ENCODE results near the gene FER.
"Not testable (repeated sequence)": the region's sequence is repeated elsewhere in the genome, so short reads cannot be mapped to it uniquely, and the experiment has no call there.

Gene FER

GRCh38 chr5:108876451-108876850 is 128.8 kb downstream of the FER start:
- no peak for ATAC-seq (replicated peaks; ENCODE audit: extremely low read depth, poor library complexity, severe bottlenecking)
- no peak overlapping the region for H3K27ac Mint-ChIP-seq (ENCODE audit: low read depth)
- no peaks in the 10 kb centered on the region for H3K36me3 Mint-ChIP-seq (ENCODE audit: insufficient read depth)
- H3K4me1 Mint-ChIP-seq: no peaks in the 10 kb centered on the region
- DNase-seq (ENCODE audit: low spot score in 2 of 2): no peak
- no peaks in the 10 kb centered on the region for H3K9me3 Mint-ChIP-seq
- no peaks in the 10 kb centered on the region for H3K27me3 Mint-ChIP-seq
- H3K4me3 Mint-ChIP-seq: no peak overlapping the region

GRCh38 chr5:108878756-108879155 is 131.1 kb downstream of the FER start:
- Mint-ChIP-seq H3K27me3 (no peaks in the 10 kb centered on the region), H3K36me3 (ENCODE audit: insufficient read depth) (no peaks in the 10 kb centered on the region)

GRCh38 chr5:108881133-108881532 is 133.4 kb downstream of the FER start:
- Mint-ChIP-seq H3K27ac (ENCODE audit: low read depth) (no peak overlapping the region), H3K27me3 (no peaks in the 10 kb centered on the region), H3K36me3 (ENCODE audit: insufficient read depth) (peaks cover 1% of the 10 kb centered on the region), H3K4me1 (no peaks in the 10 kb centered on the region), H3K9me3 (no peaks in the 10 kb centered on the region), H3K4me3 (no peak overlapping the region)
- no peak for ATAC-seq (replicated peaks; ENCODE audit: extremely low read depth, poor library complexity, severe bottlenecking)
- DNase-seq (ENCODE audit: low spot score in 2 of 2): no peak

More at GRCh38 chr5:108878756-108879155, 131.1 kb downstream of the FER start:
- no peak overlapping the region for H3K27ac Mint-ChIP-seq (ENCODE audit: low read depth)
- H3K4me1 Mint-ChIP-seq: no peaks in the 10 kb centered on the region
- no peak overlapping the region for H3K4me3 Mint-ChIP-seq
- ATAC-seq (replicated peaks; ENCODE audit: extremely low read depth, poor library complexity, severe bottlenecking) (no peak), DNase-seq (ENCODE audit: low spot score in 2 of 2) (no peak)
- H3K9me3 Mint-ChIP-seq: no peaks in the 10 kb centered on the region

- DNase-seq (ENCODE audit: low spot score in 2 of 2) (no peak), ATAC-seq (replicated peaks; ENCODE audit: extremely low read depth, poor library complexity, severe bottlenecking) (no peak)
- Mint-ChIP-seq H3K36me3 (ENCODE audit: insufficient read depth) (peaks cover 3% of the 10 kb centered on the region), H3K27ac (ENCODE audit: low read depth) (no peak overlapping the region), H3K4me1 (no peaks in the 10 kb centered on the region), H3K4me3 (no peak overlapping the region), H3K9me3 (no peaks in the 10 kb centered on the region), H3K27me3 (no peaks in the 10 kb centered on the region)
These were observed 137.0 kb downstream of the FER start for GRCh38 chr5:108884736-108885135.

- no peaks in the 10 kb centered on the region for H3K27me3 Mint-ChIP-seq
- no peak overlapping the region for H3K4me3 Mint-ChIP-seq
These were observed 150.6 kb downstream of the FER start for GRCh38 chr5:108898257-108898656.

GRCh38 chr5:108898707-108899106 is 151.0 kb downstream of the FER start:
- H3K9me3 Mint-ChIP-seq: no peaks in the 10 kb centered on the region
- no peak overlapping the region for H3K27ac Mint-ChIP-seq (ENCODE audit: low read depth)
- no peak for ATAC-seq (replicated peaks; ENCODE audit: extremely low read depth, poor library complexity, severe bottlenecking)
- DNase-seq (ENCODE audit: low spot score in 2 of 2): no peak
- no peak overlapping the region for H3K4me3 Mint-ChIP-seq
- H3K4me1 Mint-ChIP-seq: peaks cover 6% of the 10 kb centered on the region
- H3K36me3 Mint-ChIP-seq (ENCODE audit: insufficient read depth): no peaks in the 10 kb centered on the region
- no peaks in the 10 kb centered on the region for H3K27me3 Mint-ChIP-seq

More at GRCh38 chr5:108898257-108898656, 150.6 kb downstream of the FER start:
- DNase-seq (ENCODE audit: low spot score in 2 of 2) (no peak), ATAC-seq (replicated peaks; ENCODE audit: extremely low read depth, poor library complexity, severe bottlenecking) (no peak)
- no peaks in the 10 kb centered on the region for H3K9me3 Mint-ChIP-seq
- H3K27ac Mint-ChIP-seq (ENCODE audit: low read depth): no peak overlapping the region
- no peaks in the 10 kb centered on the region for H3K36me3 Mint-ChIP-seq (ENCODE audit: insufficient read depth)
- H3K4me1 Mint-ChIP-seq: peaks cover 6% of the 10 kb centered on the region

- not testable (repeated sequence) for ATAC-seq (replicated peaks; ENCODE audit: extremely low read depth, poor library complexity, severe bottlenecking); H3K27me3 Mint-ChIP-seq; H3K4me3 Mint-ChIP-seq; H3K4me1 Mint-ChIP-seq; H3K9me3 Mint-ChIP-seq; DNase-seq (ENCODE audit: low spot score in 2 of 2); H3K36me3 Mint-ChIP-seq (ENCODE audit: insufficient read depth); H3K27ac Mint-ChIP-seq (ENCODE audit: low read depth)
These were observed 151.5 kb downstream of the FER start for GRCh38 chr5:108899244-108899643.

- DNase-seq (ENCODE audit: low spot score in 2 of 2) (no peak), ATAC-seq (replicated peaks; ENCODE audit: extremely low read depth, poor library complexity, severe bottlenecking) (no peak)
- Mint-ChIP-seq H3K9me3 (no peaks in the 10 kb centered on the region), H3K4me1 (peaks cover 6% of the 10 kb centered on the region), H3K4me3 (no peak overlapping the region), H3K27me3 (no peaks in the 10 kb centered on the region), H3K36me3 (ENCODE audit: insufficient read depth) (no peaks in the 10 kb centered on the region), H3K27ac (ENCODE audit: low read depth) (no peak overlapping the region)
These were observed 153.0 kb downstream of the FER start for GRCh38 chr5:108900668-108901067.

GRCh38 chr5:108905805-108906204 is 158.1 kb downstream of the FER start:
- Mint-ChIP-seq H3K4me3 (no peak overlapping the region), H3K27ac (ENCODE audit: low read depth) (no peak overlapping the region), H3K9me3 (peaks cover 5% of the 10 kb centered on the region), H3K4me1 (no peaks in the 10 kb centered on the region), H3K36me3 (ENCODE audit: insufficient read depth) (peaks cover 3% of the 10 kb centered on the region), H3K27me3 (no peaks in the 10 kb centered on the region)
- ATAC-seq (replicated peaks; ENCODE audit: extremely low read depth, poor library complexity, severe bottlenecking): no peak
- no peak for DNase-seq (ENCODE audit: low spot score in 2 of 2)

- no peak overlapping the region for H3K27ac Mint-ChIP-seq (ENCODE audit: low read depth)
- H3K4me1 Mint-ChIP-seq: no peaks in the 10 kb centered on the region
- DNase-seq (ENCODE audit: low spot score in 2 of 2): no peak
- no peak overlapping the region for H3K4me3 Mint-ChIP-seq
- no peak for ATAC-seq (replicated peaks; ENCODE audit: extremely low read depth, poor library complexity, severe bottlenecking)
- H3K27me3 Mint-ChIP-seq: no peaks in the 10 kb centered on the region
- peaks cover 5% of the 10 kb centered on the region for H3K9me3 Mint-ChIP-seq
- H3K36me3 Mint-ChIP-seq (ENCODE audit: insufficient read depth): peaks cover 3% of the 10 kb centered on the region
These were observed 162.9 kb downstream of the FER start for GRCh38 chr5:108910627-108911026.

GRCh38 chr5:108911055-108911454 is 163.4 kb downstream of the FER start:
- Mint-ChIP-seq H3K9me3 (peaks cover 5% of the 10 kb centered on the region), H3K4me3 (no peak overlapping the region), H3K27me3 (no peaks in the 10 kb centered on the region), H3K27ac (ENCODE audit: low read depth) (no peak overlapping the region), H3K4me1 (no peaks in the 10 kb centered on the region), H3K36me3 (ENCODE audit: insufficient read depth) (peaks cover 3% of the 10 kb centered on the region)
- ATAC-seq (replicated peaks; ENCODE audit: extremely low read depth, poor library complexity, severe bottlenecking) (no peak), DNase-seq (ENCODE audit: low spot score in 2 of 2) (no peak)

- H3K27me3 Mint-ChIP-seq: no peaks in the 10 kb centered on the region
These were observed 169.9 kb downstream of the FER start for GRCh38 chr5:108917596-108917995.

GRCh38 chr5:108919591-108920326 is 172.1 kb downstream of the FER start:
- H3K36me3 Mint-ChIP-seq (ENCODE audit: insufficient read depth): no peaks in the 10 kb centered on the region
- H3K9me3 Mint-ChIP-seq: no peaks in the 10 kb centered on the region
- H3K4me3 Mint-ChIP-seq: no peak overlapping the region
- no peaks in the 10 kb centered on the region for H3K27me3 Mint-ChIP-seq
- H3K4me1 Mint-ChIP-seq: no peaks in the 10 kb centered on the region
- DNase-seq (ENCODE audit: low spot score in 2 of 2) (no peak), ATAC-seq (replicated peaks; ENCODE audit: extremely low read depth, poor library complexity, severe bottlenecking) (no peak)
- H3K27ac Mint-ChIP-seq (ENCODE audit: low read depth): no peak overlapping the region

More at GRCh38 chr5:108917596-108917995, 169.9 kb downstream of the FER start:
- Mint-ChIP-seq H3K4me1 (no peaks in the 10 kb centered on the region), H3K36me3 (ENCODE audit: insufficient read depth) (no peaks in the 10 kb centered on the region), H3K9me3 (no peaks in the 10 kb centered on the region), H3K27ac (ENCODE audit: low read depth) (no peak overlapping the region), H3K4me3 (no peak overlapping the region)
- ATAC-seq (replicated peaks; ENCODE audit: extremely low read depth, poor library complexity, severe bottlenecking) (no peak), DNase-seq (ENCODE audit: low spot score in 2 of 2) (no peak)
